Fibroblast of pulmonary artery (primary cell): Measurements from ENCODE around the gene ADAMTSL3.

Source experiments
- DNase-seq: peaks from one replicate; pipeline ENCODE4 v3.0.0-alpha.2; 2010; ENCODE audit warnings: low read depth
- H3K4me3 ChIP-seq: replicated peaks from 2 replicates; pipeline ENCODE4 v1.5.1; 2011; ENCODE audit warnings: low read depth, mild to moderate bottlenecking, control low read depth, low read length, moderate library complexity
- TF ChIP-seq, protein P1 (sequence below): IDR thresholded peaks from 2 replicates; pipeline ENCODE4 v1.5.1; 2011; ENCODE audit warnings: mild to moderate bottlenecking, control low read depth, low read length, inconsistent platforms; ENCODE audit errors: missing control alignments

The ADAMTSL3 gene

DNA sequence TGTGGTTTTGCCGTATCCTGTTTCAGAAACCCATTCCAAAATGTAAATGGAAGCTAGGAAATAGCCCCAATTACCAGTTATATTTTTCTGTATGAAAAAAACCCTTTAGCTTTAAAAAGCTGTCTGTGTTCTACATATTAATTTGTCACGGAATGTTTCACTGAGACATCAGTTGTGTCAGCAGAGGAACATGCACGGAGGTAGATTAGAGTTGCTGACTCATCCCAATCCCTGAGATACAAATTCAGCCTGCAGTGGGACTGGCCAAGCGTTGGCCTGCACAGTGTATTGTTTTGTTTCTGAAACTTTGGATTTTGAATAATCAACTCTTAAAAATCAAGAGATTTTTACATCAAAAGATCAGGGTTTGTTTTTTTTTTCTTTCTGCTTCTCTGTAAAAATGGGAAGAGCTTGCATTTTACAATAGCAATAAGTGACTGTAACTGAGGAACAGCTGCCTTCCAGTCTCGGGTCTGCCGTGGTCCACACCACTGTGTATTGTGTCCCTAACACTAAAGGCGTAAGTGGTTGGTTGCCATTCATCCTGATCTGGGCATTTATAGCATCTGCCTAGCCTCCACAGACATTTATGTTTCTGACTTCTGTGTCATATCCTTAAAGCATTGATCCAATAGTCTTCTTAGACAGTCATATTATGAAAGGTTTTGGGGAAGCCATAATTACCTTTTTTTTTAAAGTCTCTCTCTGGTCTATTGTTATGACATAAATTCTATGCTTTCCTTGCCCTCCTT, 218.1 kb downstream of the ADAMTSL3 start:
- DNase-seq, result peak; percentile 75
- TF ChIP-seq, protein P1, sequence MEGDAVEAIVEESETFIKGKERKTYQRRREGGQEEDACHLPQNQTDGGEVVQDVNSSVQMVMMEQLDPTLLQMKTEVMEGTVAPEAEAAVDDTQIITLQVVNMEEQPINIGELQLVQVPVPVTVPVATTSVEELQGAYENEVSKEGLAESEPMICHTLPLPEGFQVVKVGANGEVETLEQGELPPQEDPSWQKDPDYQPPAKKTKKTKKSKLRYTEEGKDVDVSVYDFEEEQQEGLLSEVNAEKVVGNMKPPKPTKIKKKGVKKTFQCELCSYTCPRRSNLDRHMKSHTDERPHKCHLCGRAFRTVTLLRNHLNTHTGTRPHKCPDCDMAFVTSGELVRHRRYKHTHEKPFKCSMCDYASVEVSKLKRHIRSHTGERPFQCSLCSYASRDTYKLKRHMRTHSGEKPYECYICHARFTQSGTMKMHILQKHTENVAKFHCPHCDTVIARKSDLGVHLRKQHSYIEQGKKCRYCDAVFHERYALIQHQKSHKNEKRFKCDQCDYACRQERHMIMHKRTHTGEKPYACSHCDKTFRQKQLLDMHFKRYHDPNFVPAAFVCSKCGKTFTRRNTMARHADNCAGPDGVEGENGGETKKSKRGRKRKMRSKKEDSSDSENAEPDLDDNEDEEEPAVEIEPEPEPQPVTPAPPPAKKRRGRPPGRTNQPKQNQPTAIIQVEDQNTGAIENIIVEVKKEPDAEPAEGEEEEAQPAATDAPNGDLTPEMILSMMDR, result no peak
- H3K4me3 ChIP-seq, result no peak overlapping the region

DNA sequence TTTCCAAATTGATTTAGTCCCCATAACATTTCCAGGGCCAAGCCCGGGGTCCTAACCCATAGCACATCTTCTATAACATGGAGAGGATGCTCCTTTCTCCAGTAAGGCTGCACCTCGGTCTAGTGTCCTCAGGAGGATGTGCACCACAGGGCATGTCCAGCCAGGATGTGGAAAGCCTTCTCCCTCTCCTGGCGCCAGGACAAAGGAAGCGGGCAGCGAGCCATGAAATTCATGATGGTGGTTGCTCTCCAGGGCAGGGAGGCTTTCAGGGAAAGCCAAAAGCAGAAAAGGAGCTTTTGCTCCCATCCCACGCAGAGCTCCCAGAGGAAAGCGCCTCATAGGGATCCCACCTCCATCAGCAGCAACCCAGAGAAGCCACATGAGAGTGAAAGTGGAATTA, 220.0 kb downstream of the ADAMTSL3 start:
- TF ChIP-seq, protein P1, result no peak
- no peak overlapping the region for H3K4me3 ChIP-seq
- DNase-seq, result no peak

DNA sequence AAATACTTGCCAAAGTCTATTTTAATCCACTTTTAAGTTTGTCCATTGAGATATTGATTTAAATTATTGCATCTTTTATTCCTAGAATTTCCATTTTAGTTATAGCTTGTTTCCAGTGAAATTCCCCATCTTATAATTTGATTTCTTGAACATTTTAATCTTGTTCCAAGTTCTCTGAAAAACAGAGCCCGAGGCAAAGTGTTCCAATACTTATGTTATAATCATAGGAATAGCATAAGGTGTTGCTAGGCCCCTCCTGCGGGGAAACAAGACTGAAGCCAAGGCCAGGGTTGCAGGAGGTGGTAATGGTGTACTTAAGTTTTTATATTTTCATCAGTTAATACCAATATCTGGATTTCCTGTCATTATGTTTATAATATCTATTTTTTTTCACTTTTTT, 226.6 kb downstream of the ADAMTSL3 start:
- DNase-seq, result no peak
- TF ChIP-seq, protein P1, result no peak
- H3K4me3 ChIP-seq, result no peak overlapping the region

DNA sequence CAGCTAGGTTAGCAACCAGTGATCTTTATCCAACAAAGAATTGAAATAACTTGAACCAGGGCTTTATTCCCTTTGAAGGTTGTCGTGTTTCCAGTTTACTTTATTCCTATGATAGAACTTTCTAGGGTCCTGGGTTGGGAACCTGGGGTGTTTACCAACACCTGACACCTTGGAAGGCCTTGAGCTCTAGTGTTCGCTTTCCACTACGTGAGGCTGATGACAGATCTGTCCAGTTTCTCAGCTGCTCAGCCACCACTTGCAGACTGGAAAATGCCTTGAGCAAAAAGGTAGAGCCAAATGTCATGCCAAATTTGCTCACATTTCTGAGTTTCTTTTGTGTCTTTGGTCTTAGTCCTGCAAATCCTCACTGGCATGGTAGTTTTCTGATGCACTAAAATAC, 227.2 kb downstream of the ADAMTSL3 start:
- DNase-seq, result no peak
- no peak overlapping the region for H3K4me3 ChIP-seq
- TF ChIP-seq, protein P1, result no peak

DNA sequence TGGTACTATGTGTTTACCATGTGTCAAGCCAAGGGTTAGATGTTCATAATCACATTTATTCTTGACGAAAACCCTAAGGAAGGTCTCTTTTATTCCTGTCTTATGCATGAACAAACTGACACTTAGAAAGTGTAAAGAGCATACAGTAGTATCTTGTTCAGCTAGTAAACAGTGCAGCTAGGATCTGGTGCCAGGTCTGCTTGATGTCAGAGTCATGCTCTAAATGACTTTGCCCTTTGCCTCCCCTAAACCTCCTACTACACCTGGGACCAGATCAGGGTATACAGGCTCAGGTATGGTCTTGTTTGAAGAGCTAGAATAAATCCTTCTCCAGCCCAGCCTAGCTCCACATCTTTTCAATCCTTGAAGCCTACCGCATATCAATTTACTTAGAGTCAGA, 232.4 kb downstream of the ADAMTSL3 start:
- TF ChIP-seq, protein P1, result no peak

DNA sequence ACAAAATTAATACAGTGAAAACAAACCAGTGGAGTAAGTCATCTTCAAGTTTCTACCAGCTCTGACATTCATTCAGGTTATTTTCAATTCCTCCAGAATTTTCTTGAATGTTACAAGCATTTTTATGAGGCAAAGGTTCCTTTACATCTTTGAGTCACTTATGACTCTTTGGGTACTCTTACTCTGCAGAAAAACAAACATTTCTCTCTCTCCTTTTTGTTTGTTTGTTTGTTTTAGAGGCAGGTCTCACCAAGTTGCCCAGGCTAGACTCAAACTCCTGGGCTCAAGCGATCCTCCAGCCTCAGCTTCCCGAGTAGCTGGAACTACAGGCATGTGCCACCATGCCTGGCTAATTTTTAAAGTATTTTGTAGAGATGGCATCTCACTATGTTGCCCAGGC, 233.5 kb downstream of the ADAMTSL3 start:
- no peak for DNase-seq
- TF ChIP-seq, protein P1, result no peak
- H3K4me3 ChIP-seq, result no peak overlapping the region

More for the DNA sequence above, 232.4 kb downstream of the ADAMTSL3 start:
- H3K4me3 ChIP-seq, result no peak overlapping the region
- no peak for DNase-seq

DNA sequence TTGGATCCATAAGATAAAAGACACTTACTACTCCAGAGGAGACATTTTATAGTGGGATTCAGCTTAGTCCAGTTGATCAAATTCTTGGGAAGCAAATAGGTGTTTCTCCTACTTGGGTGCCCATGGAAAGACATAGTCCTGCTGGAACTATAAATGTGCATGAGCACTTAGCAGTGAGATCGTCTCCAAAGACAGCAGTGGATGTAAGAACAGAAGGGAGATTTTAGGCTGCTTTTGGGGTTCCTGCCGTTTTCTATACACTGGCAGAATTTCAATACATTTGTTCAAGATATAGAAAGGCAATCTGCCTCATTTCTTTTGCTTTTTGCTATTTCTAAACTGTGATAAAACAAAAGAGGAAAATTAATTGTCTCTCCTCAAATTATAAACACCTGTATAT, 234.0 kb downstream of the ADAMTSL3 start:
- no peak overlapping the region for H3K4me3 ChIP-seq
- TF ChIP-seq, protein P1, result no peak
- DNase-seq, result no peak
